Neuronal stem cell (in vitro differentiated cells): Measurements from ENCODE around the gene ISYNA1.

Source experiments
- DNase-seq: peaks from one replicate; pipeline ENCODE4 v3.0.0-alpha.2; 2013; ENCODE audit warnings: low spot score
- H2AFZ ChIP-seq: one replicate; pipeline ENCODE4 v1.6.1; 2013; ENCODE audit warnings: mild to moderate bottlenecking, low read length, inconsistent platforms
- H2AK5ac ChIP-seq: 2 replicates; pipeline ENCODE4 v1.6.1; 2013; ENCODE audit warnings: low read depth, mild to moderate bottlenecking, inconsistent platforms, low read length, moderate library complexity, mixed read lengths
- H2BK120ac ChIP-seq: 2 replicates; pipeline ENCODE4 v1.6.1; 2013; ENCODE audit warnings: low read depth, mild to moderate bottlenecking, inconsistent platforms, low read length, moderate library complexity, mixed read lengths
- H2BK12ac ChIP-seq: one replicate; pipeline ENCODE4 v1.6.1; 2013; ENCODE audit warnings: low read length, inconsistent platforms
- H2BK15ac ChIP-seq: 2 replicates; pipeline ENCODE4 v1.6.1; 2013; ENCODE audit warnings: mild to moderate bottlenecking, low read length, inconsistent platforms, mixed read lengths
- H2BK5ac ChIP-seq: one replicate; pipeline ENCODE4 v1.6.1; 2013; ENCODE audit warnings: inconsistent platforms, mild to moderate bottlenecking, low read length, moderate library complexity
- H3K14ac ChIP-seq: one replicate; pipeline ENCODE4 v1.6.1; 2013; ENCODE audit warnings: low read length, inconsistent platforms
- H3K18ac ChIP-seq: 2 replicates; pipeline ENCODE4 v1.6.1; 2013; ENCODE audit warnings: low read length, inconsistent platforms
- H3K23ac ChIP-seq: 2 replicates; pipeline ENCODE4 v1.6.1; 2013; ENCODE audit warnings: low read depth, mild to moderate bottlenecking, mixed read lengths, low read length, inconsistent platforms; ENCODE audit not compliant: poor library complexity
- H3K27ac ChIP-seq: replicated peaks from 3 replicates; pipeline ENCODE4 v1.5.1; 2013; ENCODE audit warnings: low read length, inconsistent platforms
- H3K27me3 ChIP-seq, 3 experiments: 2 replicates each; pipeline ENCODE4 v1.6.1; 2013; ENCODE audit warnings: low read length in 3 of 3, mild to moderate bottlenecking in 2 of 3, inconsistent platforms in 1 of 3, low read depth in 1 of 3, mixed read lengths in 1 of 3, moderate library complexity in 1 of 3; ENCODE audit not compliant: control insufficient read depth in 3 of 3, insufficient read depth in 3 of 3
- H3K36me3 ChIP-seq, 2 donors: replicated peaks in 1 of 2; 2 replicates each; pipeline ENCODE4 v1.6.1; 2013; ENCODE audit warnings: low read length in 2 of 2; ENCODE audit not compliant: control insufficient read depth in 2 of 2, insufficient read depth in 2 of 2
- H3K4ac ChIP-seq: 2 replicates; pipeline ENCODE4 v1.6.1; 2013; ENCODE audit warnings: inconsistent platforms, mild to moderate bottlenecking, low read length, moderate library complexity
- H3K4me1 ChIP-seq, 2 donors: 1 replicate in 1 of 2; 2 replicates in 1 of 2; pipeline ENCODE4 v1.6.1; 2013; ENCODE audit warnings: low read length in 2 of 2, low read depth in 1 of 2; ENCODE audit not compliant: control insufficient read depth in 2 of 2, insufficient read depth in 1 of 2
- H3K4me2 ChIP-seq: one replicate; pipeline ENCODE4 v1.6.1; 2013; ENCODE audit warnings: mild to moderate bottlenecking, low read length, inconsistent platforms; ENCODE audit not compliant: insufficient read depth, poor library complexity, severe bottlenecking
- H3K4me3 ChIP-seq, 2 donors: 2 replicates each; pipeline ENCODE4 v1.5.1; 2013; ENCODE audit warnings: low read length in 2 of 2, mild to moderate bottlenecking in 2 of 2, inconsistent platforms in 1 of 2, moderate library complexity in 1 of 2
- H3K79me1 ChIP-seq: one replicate; pipeline ENCODE4 v1.6.1; 2013; ENCODE audit warnings: low read depth, mild to moderate bottlenecking, inconsistent platforms, low read length, moderate library complexity
- H3K9ac ChIP-seq: one replicate; pipeline ENCODE4 v1.6.1; 2013; ENCODE audit warnings: mild to moderate bottlenecking, low read depth, low read length, inconsistent platforms; ENCODE audit not compliant: poor library complexity
- H3K9me3 ChIP-seq, 2 donors: replicated peaks in 1 of 2; 2 replicates each; pipeline versions ENCODE3 to v1.6.1; 2013; ENCODE audit warnings: low read length in 2 of 2, mild to moderate bottlenecking in 2 of 2, inconsistent platforms in 1 of 2, low read depth in 1 of 2, mixed read lengths in 1 of 2, moderate library complexity in 1 of 2; ENCODE audit not compliant: control insufficient read depth in 2 of 2, insufficient read depth in 1 of 2
- H4K8ac ChIP-seq: one replicate; pipeline ENCODE4 v1.6.1; 2013; ENCODE audit warnings: low read depth, mild to moderate bottlenecking, inconsistent platforms, low read length, moderate library complexity
- H4K91ac ChIP-seq: one replicate; pipeline ENCODE4 v1.6.1; 2013; ENCODE audit warnings: low read length, low read depth, mild to moderate bottlenecking, inconsistent platforms; ENCODE audit not compliant: poor library complexity
- WGBS, 2 donors: extraction: QIAGEN DNeasy Blood & Tissue Kit; methylation state at CpG; one replicate each; pipeline ENCODE4 v1.1.7; 2013; ENCODE audit warnings: missing lambda C conversion rate in 2 of 2, mixed read lengths in 1 of 2; ENCODE audit not compliant: insufficient read length in 2 of 2, insufficient replicate concordance in 1 of 2; ENCODE audit errors: extremely low coverage in 2 of 2; 5-methylcytosine and 5-hydroxymethylcytosine counted together

ISYNA1 gene

GRCh38 chr19:18475762-18476331 is 37.9 kb upstream of the ISYNA1 start:
- peak overlapping the region; percentile 31 for H3K14ac ChIP-seq
- H3K27me3 ChIP-seq: no peaks in the 10 kb centered on the region
- no peak for DNase-seq
- no peak overlapping the region for H3K4me2 ChIP-seq
- H3K18ac ChIP-seq: peak overlapping the region; percentile 13
- H3K9me3 ChIP-seq: peaks cover 0 to 6% of the 10 kb centered on the region in 2 donors
- no peak overlapping the region for H2BK12ac ChIP-seq
- H4K8ac ChIP-seq: no peak overlapping the region
- H2BK15ac ChIP-seq: no peak overlapping the region
- H3K4ac ChIP-seq: no peak overlapping the region
- H3K36me3 ChIP-seq: no peaks in the 10 kb centered on the region
- peak overlapping the region; percentile 72 for H2AK5ac ChIP-seq
- H3K4me1 ChIP-seq: peaks cover 0 to 6% of the 10 kb centered on the region in 2 donors
- H3K27ac ChIP-seq: no peak overlapping the region
- H3K79me1 ChIP-seq: peaks cover 15% of the 10 kb centered on the region
- WGBS, 2 donors: no CpG with 5 or more reads among the region's 19 CpGs
- H2BK5ac ChIP-seq: no peak overlapping the region
- H2BK120ac ChIP-seq: no peak overlapping the region
- H2AFZ ChIP-seq: no peak overlapping the region
- no peak overlapping the region for H4K91ac ChIP-seq
- peak overlapping the region; percentile 46 for H3K23ac ChIP-seq
- H3K4me3 ChIP-seq: no peak overlapping the region
- no peak overlapping the region for H3K9ac ChIP-seq

- H2BK5ac ChIP-seq: no peak overlapping the region
- H3K18ac ChIP-seq: no peak overlapping the region
- no peaks in the 10 kb centered on the region for H3K27me3 ChIP-seq
- no peak overlapping the region for H4K91ac ChIP-seq
- no peak overlapping the region for H2BK15ac ChIP-seq
- no peak for DNase-seq
- no peak overlapping the region for H4K8ac ChIP-seq
- H3K4ac ChIP-seq: no peak overlapping the region
- H2AFZ ChIP-seq: no peak overlapping the region
- H3K9me3 ChIP-seq: peaks cover 0 to 5% of the 10 kb centered on the region in 2 donors
- peaks cover 4 to 10% of the 10 kb centered on the region in 2 donors for H3K4me1 ChIP-seq
- H3K79me1 ChIP-seq: peaks cover 14% of the 10 kb centered on the region
- no peaks in the 10 kb centered on the region for H3K36me3 ChIP-seq
- H3K23ac ChIP-seq: no peak overlapping the region
- H3K4me2 ChIP-seq: no peak overlapping the region
- H3K14ac ChIP-seq: no peak overlapping the region
- H2AK5ac ChIP-seq: no peak overlapping the region
- H2BK120ac ChIP-seq: no peak overlapping the region
- no peak overlapping the region for H3K27ac ChIP-seq
- no peak overlapping the region for H2BK12ac ChIP-seq
- WGBS, 2 donors: no CpG with 5 or more reads among the region's 5 CpGs
- no peak overlapping the region for H3K9ac ChIP-seq
- no peak overlapping the region for H3K4me3 ChIP-seq
These were observed 37.1 kb upstream of the ISYNA1 start for GRCh38 chr19:18475004-18475453.

GRCh38 chr19:18474366-18474887 is 36.5 kb upstream of the ISYNA1 start:
- WGBS, 2 donors: no CpG with 5 or more reads among the region's 13 CpGs
- Histone ChIP-seq H4K91ac (no peak overlapping the region), H3K23ac (peak overlapping the region; percentile 69), H2AK5ac (no peak overlapping the region), H3K4me2 (no peak overlapping the region), H3K4me1 (peaks cover 5 to 13% of the 10 kb centered on the region in 2 donors), H3K36me3 (no peaks in the 10 kb centered on the region), H4K8ac (no peak overlapping the region), H3K9ac (peak overlapping the region; percentile 35), H3K18ac (peak overlapping the region; percentile 55), H3K4ac (no peak overlapping the region), H2BK15ac (no peak overlapping the region), H2BK5ac (no peak overlapping the region), H3K4me3 (no peak overlapping the region), H3K27ac (no peak overlapping the region), H2BK120ac (no peak overlapping the region), H2AFZ (no peak overlapping the region), H3K14ac (peak overlapping the region; percentile 72), H2BK12ac (no peak overlapping the region), H3K9me3 (peaks cover 0 to 5% of the 10 kb centered on the region in 2 donors), H3K79me1 (peaks cover 13% of the 10 kb centered on the region), H3K27me3 (no peaks in the 10 kb centered on the region)
- no peak for DNase-seq

GRCh38 chr19:18473706-18474087 is 35.8 kb upstream of the ISYNA1 start:
- Histone ChIP-seq H3K79me1 (peaks cover 13% of the 10 kb centered on the region), H2AK5ac (no peak overlapping the region), H3K27me3 (no peaks in the 10 kb centered on the region), H2BK120ac (no peak overlapping the region), H2BK15ac (no peak overlapping the region), H3K36me3 (no peaks in the 10 kb centered on the region), H3K14ac (no peak overlapping the region), H2AFZ (no peak overlapping the region), H3K9me3 (peaks cover 0 to 5% of the 10 kb centered on the region in 2 donors), H3K4me2 (no peak overlapping the region), H3K27ac (no peak overlapping the region), H3K9ac (no peak overlapping the region), H4K8ac (no peak overlapping the region), H2BK12ac (no peak overlapping the region), H3K23ac (no peak overlapping the region), H3K4ac (no peak overlapping the region), H2BK5ac (no peak overlapping the region), H4K91ac (no peak overlapping the region), H3K18ac (no peak overlapping the region), H3K4me3 (no peak overlapping the region), H3K4me1 (peaks cover 5 to 13% of the 10 kb centered on the region in 2 donors)
- no CpG with 5 or more reads among the region's 8 CpGs for WGBS, 2 donors
- no peak for DNase-seq
